SK-N-SH treated with all-trans-retinoic acid at 6 μM for 48 hours (cell line): Measurements from ENCODE around the gene CREBBP.

ENCODE experiments used
- ARNTL ChIP-seq: fragments of 450-650 bp; formaldehyde crosslinking; IDR thresholded peaks from 2 replicates; pipeline ENCODE4 v1.5.0; 2020; ENCODE audit warnings: low read depth, mild to moderate bottlenecking, moderate library complexity, borderline replicate concordance
- CREB5 ChIP-seq: fragments of 250-450 bp; sonication (Bioruptor Pico); IDR thresholded peaks from 2 replicates; pipeline ENCODE4 v1.5.1; 2020; ENCODE audit warnings: low read depth, mild to moderate bottlenecking, moderate library complexity
- GLIS3 ChIP-seq: fragments of 250-450 bp; sonication (Bioruptor Pico); IDR thresholded peaks from 2 replicates; pipeline ENCODE4 v1.5.0; 2020; ENCODE audit warnings: mild to moderate bottlenecking, moderate library complexity
- PATZ1 ChIP-seq: fragments of 250-450 bp; sonication (Bioruptor Pico); IDR thresholded peaks from 2 replicates; pipeline ENCODE4 v1.8.0; 2020; ENCODE audit warnings: mild to moderate bottlenecking, moderate library complexity, borderline replicate concordance
- POU6F1 ChIP-seq: fragments of 250-450 bp; sonication (Bioruptor Pico); IDR thresholded peaks from 2 replicates; pipeline ENCODE4 v1.8.0; 2021; ENCODE audit warnings: low read depth, mild to moderate bottlenecking, moderate library complexity, borderline replicate concordance
- PPARA ChIP-seq: fragments of 250-450 bp; sonication (Bioruptor Pico); IDR thresholded peaks from 2 replicates; pipeline ENCODE4 v1.5.0; 2020; ENCODE audit warnings: mild to moderate bottlenecking, borderline replicate concordance
- RARB ChIP-seq: fragments of 250-450 bp; sonication (Bioruptor Pico); IDR thresholded peaks from 2 replicates; pipeline ENCODE4 v1.8.0; 2021; ENCODE audit warnings: mild to moderate bottlenecking, moderate library complexity
- TCF4 ChIP-seq: fragments of 250-450 bp; sonication (Bioruptor Pico); IDR thresholded peaks from 2 replicates; pipeline ENCODE4 v1.8.0; 2021; ENCODE audit warnings: mild to moderate bottlenecking, moderate library complexity, borderline replicate concordance
- TSHZ2 ChIP-seq: fragments of 250-450 bp; sonication (Bioruptor Pico); IDR thresholded peaks from 2 replicates; pipeline ENCODE4 v1.5.0; 2020; ENCODE audit warnings: mild to moderate bottlenecking, moderate library complexity
- ZC3H10 ChIP-seq: fragments of 250-450 bp; sonication (Bioruptor Pico); IDR thresholded peaks from 2 replicates; pipeline ENCODE4 v1.5.1; 2021; ENCODE audit warnings: mild to moderate bottlenecking, moderate library complexity
- ZFP3 ChIP-seq: fragments of 250-450 bp; sonication (Bioruptor Pico); IDR thresholded peaks from 2 replicates; pipeline ENCODE4 v1.5.0; 2020; ENCODE audit warnings: mild to moderate bottlenecking, moderate library complexity
- ZFP30 ChIP-seq: fragments of 450-650 bp; formaldehyde crosslinking; IDR thresholded peaks from 2 replicates; pipeline ENCODE4 v1.5.0; 2022; ENCODE audit warnings: mild to moderate bottlenecking, moderate library complexity

GRCh38 chr16:3698941-3699340 lies 181.6 kb downstream of the CREBBP start:
- TF ChIP-seq ZFP3 (no peak), POU6F1 (CRISPR knock-in tag) (no peak), PPARA (CRISPR knock-in tag) (no peak), RARB (CRISPR knock-in tag) (no peak), GLIS3 (CRISPR knock-in tag) (no peak), PATZ1 (CRISPR knock-in tag) (no peak), ARNTL (CRISPR knock-in tag) (no peak), TSHZ2 (CRISPR knock-in tag) (no peak), CREB5 (CRISPR knock-in tag) (no peak), ZFP30 (CRISPR knock-in tag) (no peak), TCF4 (CRISPR knock-in tag) (no peak), ZC3H10 (CRISPR knock-in tag) (no peak)
